ENCODE measurements around the gene THAP11.

GRCh38 chr16:67864594-67864993 is 22.5 kb downstream of the THAP11 start:
- TF ChIP-seq POLR2A (IDR thresholded peaks at IDR 0.05), result no peak
- no peak for TF ChIP-seq CTCF (IDR thresholded peaks at IDR 0.05 in 8 of 11, conservative IDR thresholded peaks at IDR 0.05 in 3 of 11)

All from spleen (tissue), 7 donors.